OCI-LY3 (cell line): ENCODE measurements around the gene UNC5C.

Source experiments
- CTCF ChIP-seq: fragments of 200-600, 300-600 bp; sonication (generic); IDR thresholded peaks from 2 replicates; pipeline ENCODE4 v1.5.1; 2014; ENCODE audit warnings: antibody characterized with exemption, low read length, low read depth
- EZH2phosphoT487 ChIP-seq: fragments of 200-600 bp; shearing (Covaris generic); IDR thresholded peaks from 2 replicates; pipeline ENCODE4 v1.6.1; 2018; ENCODE audit warnings: antibody characterized with exemption, mixed run types, low read depth

- TF ChIP-seq CTCF (no peak), EZH2phosphoT487 (no peak)
Measured at GRCh38 chr4:95219109-95219508, 329.7 kb downstream of the UNC5C start.
